Uterus (tissue), 2 donors: ENCODE results near the gene TMEM131.

Experiments
- POLR2A ChIP-seq, 2 donors: fragments of 450-650 bp; IDR thresholded peaks; one replicate each; pipeline ENCODE4 v1.6.1; 2016; ENCODE audit warnings: antibody characterized with exemption in 2 of 2, mild to moderate bottlenecking in 1 of 2, moderate library complexity in 1 of 2
- TF ChIP-seq, protein P1 (sequence below), 4 experiments: fragments of 200-600 bp in 2 of 4; fragments of 450-650 bp in 2 of 4; sonication (generic) in 2 of 4; IDR thresholded peaks; one replicate each; pipeline ENCODE4 v1.5.1; 2016 to 2019; ENCODE audit warnings: antibody characterized with exemption in 4 of 4, mild to moderate bottlenecking in 2 of 4, moderate library complexity in 1 of 4

DNA sequence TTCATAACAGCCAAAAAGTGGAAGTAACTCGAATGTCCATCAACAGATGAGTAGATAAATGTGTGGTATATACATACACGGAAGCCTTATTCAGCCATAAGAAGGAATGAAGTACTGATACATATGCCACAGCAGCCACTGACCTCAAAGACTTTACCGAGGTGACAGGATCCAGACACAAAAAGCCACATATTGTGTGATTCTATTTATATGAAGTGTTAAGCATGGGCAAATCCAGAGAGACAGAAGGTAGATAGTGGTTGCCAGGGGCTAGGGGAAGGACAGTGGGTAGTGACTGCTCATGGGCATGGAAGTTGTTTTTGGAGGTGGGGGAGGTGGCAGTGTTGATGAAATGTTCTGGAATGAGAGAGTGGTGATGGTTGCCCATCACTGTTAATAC lies 248.5 kb downstream of the TMEM131 start:
- TF ChIP-seq, protein P1, sequence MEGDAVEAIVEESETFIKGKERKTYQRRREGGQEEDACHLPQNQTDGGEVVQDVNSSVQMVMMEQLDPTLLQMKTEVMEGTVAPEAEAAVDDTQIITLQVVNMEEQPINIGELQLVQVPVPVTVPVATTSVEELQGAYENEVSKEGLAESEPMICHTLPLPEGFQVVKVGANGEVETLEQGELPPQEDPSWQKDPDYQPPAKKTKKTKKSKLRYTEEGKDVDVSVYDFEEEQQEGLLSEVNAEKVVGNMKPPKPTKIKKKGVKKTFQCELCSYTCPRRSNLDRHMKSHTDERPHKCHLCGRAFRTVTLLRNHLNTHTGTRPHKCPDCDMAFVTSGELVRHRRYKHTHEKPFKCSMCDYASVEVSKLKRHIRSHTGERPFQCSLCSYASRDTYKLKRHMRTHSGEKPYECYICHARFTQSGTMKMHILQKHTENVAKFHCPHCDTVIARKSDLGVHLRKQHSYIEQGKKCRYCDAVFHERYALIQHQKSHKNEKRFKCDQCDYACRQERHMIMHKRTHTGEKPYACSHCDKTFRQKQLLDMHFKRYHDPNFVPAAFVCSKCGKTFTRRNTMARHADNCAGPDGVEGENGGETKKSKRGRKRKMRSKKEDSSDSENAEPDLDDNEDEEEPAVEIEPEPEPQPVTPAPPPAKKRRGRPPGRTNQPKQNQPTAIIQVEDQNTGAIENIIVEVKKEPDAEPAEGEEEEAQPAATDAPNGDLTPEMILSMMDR (IDR thresholded peaks at IDR 0.05), result no peak
- TF ChIP-seq POLR2A (IDR thresholded peaks at IDR 0.05), result no peak
